HL-60 (cell line): Measurements from ENCODE around the gene BBOX1.
"Not testable (repeated sequence)": the region's sequence is repeated elsewhere in the genome, so short reads cannot be mapped to it uniquely, and the experiment has no call there.

Experiments
- DNase-seq, 2 experiments: peaks; one replicate each; pipeline ENCODE4 v3.0.0-alpha.2; 2010 to 2020; ENCODE audit warnings: low read depth in 1 of 2, low spot score in 1 of 2
- H3K27ac ChIP-seq: fragments of 250-450 bp; sonication (Bioruptor Pico); replicated peaks from 2 replicates; pipeline ENCODE4 v1.5.1; 2020; ENCODE audit warnings: mild to moderate bottlenecking, moderate library complexity
- H3K27me3 ChIP-seq: fragments of 250-450 bp; sonication (Bioruptor Pico); 2 replicates; pipeline ENCODE4 v1.5.1; 2021; ENCODE audit warnings: mild to moderate bottlenecking, moderate library complexity; ENCODE audit not compliant: insufficient read depth, poor library complexity, severe bottlenecking
- H3K4me3 ChIP-seq: replicated peaks from 2 replicates; pipeline ENCODE4 v1.5.1; 2011; ENCODE audit warnings: mild to moderate bottlenecking, control low read depth, low read length; ENCODE audit not compliant: insufficient read depth
- CTCF ChIP-seq: IDR thresholded peaks from one replicate; pipeline ENCODE4 v1.5.1; 2011; ENCODE audit warnings: low read length, control low read depth, inconsistent platforms; ENCODE audit not compliant: insufficient read depth
- GABPA ChIP-seq: IDR thresholded peaks from 2 replicates; pipeline ENCODE4 v1.6.1; 2012; ENCODE audit warnings: low read depth
- POLR2AphosphoS5 ChIP-seq: IDR thresholded peaks from 2 replicates; pipeline ENCODE4 v1.6.1; 2012; ENCODE audit warnings: low read depth
- REST ChIP-seq: IDR thresholded peaks from 2 replicates; pipeline ENCODE4 v1.6.1; 2012; ENCODE audit warnings: low read depth; ENCODE audit not compliant: insufficient replicate concordance
- SPI1 ChIP-seq: IDR thresholded peaks from 2 replicates; pipeline ENCODE4 v1.6.1; 2012; ENCODE audit warnings: low read depth, mild to moderate bottlenecking, borderline replicate concordance

BBOX1 gene

GRCh38 chr11:26994631-26995095 lies 46.0 kb upstream of the BBOX1 start:
- TF ChIP-seq GABPA (no peak), POLR2AphosphoS5 (no peak), SPI1 (no peak), REST (no peak), CTCF (no peak)
- Histone ChIP-seq H3K4me3 (no peak overlapping the region), H3K27ac (no peak overlapping the region), H3K27me3 (no peaks in the 10 kb centered on the region)
- no peak for DNase-seq

GRCh38 chr11:26995701-26996460 lies 44.7 kb upstream of the BBOX1 start:
- no peak overlapping the region for H3K4me3 ChIP-seq
- no peaks in the 10 kb centered on the region for H3K27me3 ChIP-seq
- DNase-seq = no peak
- TF ChIP-seq SPI1 (no peak), POLR2AphosphoS5 (no peak), GABPA (no peak), REST (no peak), CTCF (no peak)
- H3K27ac ChIP-seq = no peak overlapping the region

GRCh38 chr11:26997378-26997777 lies 43.2 kb upstream of the BBOX1 start:
- Histone ChIP-seq H3K4me3 (no peak overlapping the region), H3K27me3 (no peaks in the 10 kb centered on the region), H3K27ac (no peak overlapping the region)
- DNase-seq = no peak
- TF ChIP-seq GABPA = no peak
- TF ChIP-seq REST = no peak
- TF ChIP-seq CTCF = no peak
- TF ChIP-seq SPI1 = no peak
- TF ChIP-seq POLR2AphosphoS5 = no peak

GRCh38 chr11:27001136-27001730 lies 39.4 kb upstream of the BBOX1 start:
- H3K4me3 ChIP-seq, H3K27ac ChIP-seq, H3K27me3 ChIP-seq, DNase-seq: not testable (repeated sequence)
